ENCODE results near the gene MRPL12.

Gene MRPL12

DNA sequence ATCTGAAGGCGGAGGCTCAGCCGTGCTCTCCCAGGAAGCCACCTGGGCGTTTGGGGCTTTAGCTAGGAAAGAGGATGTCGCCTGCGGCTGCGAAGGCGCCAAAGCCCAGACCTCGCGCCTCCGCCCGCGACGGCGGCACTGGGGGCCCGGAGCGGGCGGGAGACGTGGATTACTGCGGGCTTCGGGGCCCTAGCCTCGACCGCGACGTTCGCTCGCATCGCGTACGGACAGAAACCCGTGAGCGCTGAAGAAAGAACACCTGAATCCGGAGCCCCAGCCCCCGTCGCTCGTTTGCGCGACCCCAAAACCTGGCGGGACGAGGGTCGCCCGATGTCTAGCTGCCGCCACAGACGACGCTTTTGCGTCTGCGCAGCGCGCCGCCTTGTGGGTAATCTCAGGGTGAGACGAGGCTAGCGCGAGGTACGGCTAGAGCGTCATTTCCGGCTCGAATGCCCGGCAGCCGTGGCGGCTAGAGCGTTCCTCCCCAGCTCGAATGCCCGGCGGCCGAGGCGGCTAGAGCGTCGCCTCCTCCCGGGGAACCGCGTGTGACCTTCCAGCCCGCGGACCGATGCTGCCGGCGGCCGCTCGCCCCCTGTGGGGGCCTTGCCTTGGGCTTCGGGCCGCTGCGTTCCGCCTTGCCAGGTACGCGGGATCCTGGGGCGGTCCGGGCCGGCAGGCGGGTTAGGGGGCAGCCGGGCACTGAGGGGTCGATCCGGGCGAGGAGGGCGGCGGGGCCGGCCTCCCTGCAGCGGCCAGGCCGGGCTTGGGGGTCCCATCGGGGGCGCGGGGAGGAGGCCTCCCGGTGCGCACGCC is at the start of gene MRPL12:
TSS of gene MRPL12 (plus strand) at position 434 of the 813 bp plus-strand sequence. CDS start at position 569, 135 bp downstream.
- H3K4me3 ChIP-seq (ENCODE audit: low read depth, low read length), result peak within 1 kb of the TSS; percentile 93
- TF ChIP-seq, protein P1, sequence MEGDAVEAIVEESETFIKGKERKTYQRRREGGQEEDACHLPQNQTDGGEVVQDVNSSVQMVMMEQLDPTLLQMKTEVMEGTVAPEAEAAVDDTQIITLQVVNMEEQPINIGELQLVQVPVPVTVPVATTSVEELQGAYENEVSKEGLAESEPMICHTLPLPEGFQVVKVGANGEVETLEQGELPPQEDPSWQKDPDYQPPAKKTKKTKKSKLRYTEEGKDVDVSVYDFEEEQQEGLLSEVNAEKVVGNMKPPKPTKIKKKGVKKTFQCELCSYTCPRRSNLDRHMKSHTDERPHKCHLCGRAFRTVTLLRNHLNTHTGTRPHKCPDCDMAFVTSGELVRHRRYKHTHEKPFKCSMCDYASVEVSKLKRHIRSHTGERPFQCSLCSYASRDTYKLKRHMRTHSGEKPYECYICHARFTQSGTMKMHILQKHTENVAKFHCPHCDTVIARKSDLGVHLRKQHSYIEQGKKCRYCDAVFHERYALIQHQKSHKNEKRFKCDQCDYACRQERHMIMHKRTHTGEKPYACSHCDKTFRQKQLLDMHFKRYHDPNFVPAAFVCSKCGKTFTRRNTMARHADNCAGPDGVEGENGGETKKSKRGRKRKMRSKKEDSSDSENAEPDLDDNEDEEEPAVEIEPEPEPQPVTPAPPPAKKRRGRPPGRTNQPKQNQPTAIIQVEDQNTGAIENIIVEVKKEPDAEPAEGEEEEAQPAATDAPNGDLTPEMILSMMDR (IDR thresholded peaks at IDR 0.05; ENCODE audit: low read depth, low read length), result no peak

DNA sequence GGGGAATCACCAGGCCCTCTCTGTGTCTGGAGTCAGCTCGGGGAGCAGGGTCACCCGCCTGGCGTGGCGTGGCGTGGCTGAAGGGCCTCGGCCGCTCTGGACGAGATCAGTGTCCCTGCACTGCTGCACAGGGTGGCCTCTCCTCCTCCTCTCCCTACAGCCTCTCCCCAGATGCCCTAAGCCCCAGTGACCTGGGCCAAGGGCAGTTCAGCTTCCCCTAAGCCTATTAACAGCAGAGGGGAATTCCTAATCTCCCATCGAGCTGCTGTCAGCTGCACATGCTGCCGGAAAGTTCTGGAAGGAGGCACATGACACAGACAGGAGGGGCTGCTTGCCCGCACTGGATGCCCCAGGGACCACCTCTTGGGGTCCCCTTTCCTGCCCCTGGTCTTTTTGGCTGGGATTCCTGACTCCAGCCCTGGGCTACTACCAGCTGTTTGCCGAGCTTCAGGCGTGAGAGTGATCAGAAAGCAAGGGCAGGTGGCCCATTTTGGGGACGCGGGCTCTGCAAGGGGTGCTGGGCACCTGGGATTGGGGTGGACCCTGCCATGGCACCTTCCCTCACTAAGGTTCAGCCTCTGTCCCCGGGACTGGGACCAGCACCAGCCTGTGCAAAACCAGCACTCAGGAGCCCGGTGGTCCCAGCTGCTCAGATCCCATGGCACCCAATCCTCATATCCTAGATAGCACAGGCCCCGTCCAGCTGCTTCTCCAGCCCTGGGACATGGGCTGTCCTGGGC is 47.6 kb upstream of the MRPL12 start:
- TF ChIP-seq, protein P1 (IDR thresholded peaks at IDR 0.05; ENCODE audit: low read depth, low read length), result no peak
- H3K4me3 ChIP-seq (ENCODE audit: low read depth, low read length), result no peak overlapping the region

DNA sequence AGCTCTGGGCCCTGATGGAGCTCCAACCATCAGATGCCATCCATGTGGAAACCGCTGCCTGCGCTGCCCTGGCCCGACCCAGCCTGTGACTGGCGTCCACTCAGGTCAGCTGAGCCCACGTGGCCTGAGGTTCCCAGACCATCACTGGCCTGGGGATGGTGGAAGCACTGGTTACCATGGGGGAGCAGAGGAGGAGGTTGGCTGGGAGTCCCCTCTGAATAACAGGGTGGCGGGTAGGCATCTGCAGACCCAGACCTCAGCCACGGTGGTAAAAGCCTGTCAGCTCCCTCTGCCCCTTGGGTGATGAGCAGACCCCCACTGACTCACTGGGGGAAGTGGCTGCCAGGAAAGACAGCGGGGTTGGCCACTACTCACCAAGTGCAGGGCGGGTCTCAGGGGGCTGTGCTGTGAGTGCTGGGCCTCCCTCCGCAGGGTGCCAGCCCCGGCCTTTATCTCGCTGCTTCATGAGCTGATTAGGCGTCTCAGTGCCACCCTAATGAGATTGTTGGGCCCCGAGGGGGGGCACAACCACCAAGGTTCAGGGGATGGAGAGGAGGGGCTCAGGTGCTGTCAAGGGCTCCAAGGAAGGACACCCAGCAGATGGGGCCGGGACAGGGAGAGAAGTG is 46.9 kb upstream of the MRPL12 start, which contains the start of gene PDE6G:
TSS of gene PDE6G (minus strand) at position 425 of the 626 bp plus-strand sequence. CDS start 3,237 bp downstream, outside the sequence.
- TF ChIP-seq, protein P1 (IDR thresholded peaks at IDR 0.05; ENCODE audit: low read depth, low read length), result no peak
- H3K4me3 ChIP-seq (ENCODE audit: low read depth, low read length), result no peak within 1 kb of the TSS

DNA sequence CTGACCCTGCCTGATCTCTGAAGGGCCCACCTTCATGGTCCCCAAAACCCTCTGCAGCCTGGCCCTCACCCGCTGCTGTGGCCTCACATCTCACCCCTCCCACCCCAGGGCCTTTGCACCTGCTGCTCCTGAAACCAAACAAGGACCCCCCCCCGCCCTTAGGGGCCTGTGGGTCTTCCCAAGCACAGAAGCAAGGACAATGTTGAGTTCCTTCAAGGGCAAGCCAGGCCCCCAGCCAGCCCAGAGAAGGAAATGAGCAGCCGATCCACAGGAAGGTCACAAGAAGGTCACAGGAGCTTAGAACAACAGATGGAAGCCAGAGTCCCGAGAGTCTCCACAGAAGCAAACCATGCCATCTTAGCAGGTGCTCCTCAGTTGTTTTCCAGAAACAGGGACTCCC is 46.3 kb upstream of the MRPL12 start:
- TF ChIP-seq, protein P1 (IDR thresholded peaks at IDR 0.05; ENCODE audit: low read depth, low read length), result no peak
- H3K4me3 ChIP-seq (ENCODE audit: low read depth, low read length), result no peak overlapping the region

DNA sequence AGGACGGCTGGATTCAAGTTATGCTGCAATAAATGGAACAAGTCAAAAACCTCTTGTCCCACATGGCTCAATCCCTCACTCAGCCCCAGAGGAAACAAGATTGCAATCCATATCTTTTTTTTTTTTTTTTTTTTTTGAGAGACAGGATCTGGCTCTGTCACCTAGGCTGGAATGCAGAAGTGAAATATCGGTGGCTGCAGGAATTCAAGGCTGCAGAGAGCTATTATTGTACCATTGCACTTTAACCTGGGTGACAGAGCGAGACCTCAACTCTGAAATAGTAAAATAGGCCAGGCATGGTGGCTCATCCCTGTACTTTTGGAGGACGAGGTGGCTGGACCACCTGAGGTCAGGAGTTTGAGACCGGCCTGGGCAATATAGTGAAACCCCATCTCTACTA is 44.1 kb upstream of the MRPL12 start:
- H3K4me3 ChIP-seq (ENCODE audit: low read depth, low read length), result no peak overlapping the region
- TF ChIP-seq, protein P1 (IDR thresholded peaks at IDR 0.05; ENCODE audit: low read depth, low read length), result no peak

DNA sequence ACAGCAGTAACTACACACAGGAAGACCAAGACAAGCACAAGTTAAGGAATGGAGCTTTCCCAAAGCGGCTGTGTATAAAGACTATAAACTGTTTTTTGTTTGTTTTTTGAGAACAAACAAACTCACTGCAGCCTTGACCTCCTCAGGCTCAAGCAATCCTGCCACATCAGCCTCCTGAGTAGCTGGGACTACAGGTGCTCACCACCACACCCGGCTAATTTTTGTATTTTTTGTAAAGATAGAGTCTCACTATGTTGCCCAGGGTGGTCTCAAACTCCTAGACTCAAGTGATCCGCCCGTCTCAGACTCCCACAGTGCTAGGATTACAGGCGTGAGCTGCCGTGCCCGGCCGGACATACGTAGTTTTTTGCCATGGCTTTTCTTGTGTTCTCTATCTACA is 42.7 kb upstream of the MRPL12 start:
- TF ChIP-seq, protein P1 (IDR thresholded peaks at IDR 0.05; ENCODE audit: low read depth, low read length), result no peak
- H3K4me3 ChIP-seq (ENCODE audit: low read depth, low read length), result no peak overlapping the region
